Epithelial cell of esophagus (primary cell): Measurements from ENCODE around the gene SORCS2.

Source experiments
- DNase-seq: peaks from one replicate; pipeline ENCODE4 v3.0.0; 2010; ENCODE audit warnings: low read depth
- H3K4me3 ChIP-seq: 2 replicates; pipeline ENCODE4 v1.5.1; 2011; ENCODE audit warnings: mild to moderate bottlenecking, low read length, control low read depth
- CTCF ChIP-seq: IDR thresholded peaks from 2 replicates; pipeline ENCODE4 v1.5.1; 2011; ENCODE audit warnings: low read depth, mild to moderate bottlenecking, low read length, control low read depth, inconsistent platforms; ENCODE audit not compliant: insufficient read depth; ENCODE audit errors: missing control alignments

SORCS2 gene

DNA sequence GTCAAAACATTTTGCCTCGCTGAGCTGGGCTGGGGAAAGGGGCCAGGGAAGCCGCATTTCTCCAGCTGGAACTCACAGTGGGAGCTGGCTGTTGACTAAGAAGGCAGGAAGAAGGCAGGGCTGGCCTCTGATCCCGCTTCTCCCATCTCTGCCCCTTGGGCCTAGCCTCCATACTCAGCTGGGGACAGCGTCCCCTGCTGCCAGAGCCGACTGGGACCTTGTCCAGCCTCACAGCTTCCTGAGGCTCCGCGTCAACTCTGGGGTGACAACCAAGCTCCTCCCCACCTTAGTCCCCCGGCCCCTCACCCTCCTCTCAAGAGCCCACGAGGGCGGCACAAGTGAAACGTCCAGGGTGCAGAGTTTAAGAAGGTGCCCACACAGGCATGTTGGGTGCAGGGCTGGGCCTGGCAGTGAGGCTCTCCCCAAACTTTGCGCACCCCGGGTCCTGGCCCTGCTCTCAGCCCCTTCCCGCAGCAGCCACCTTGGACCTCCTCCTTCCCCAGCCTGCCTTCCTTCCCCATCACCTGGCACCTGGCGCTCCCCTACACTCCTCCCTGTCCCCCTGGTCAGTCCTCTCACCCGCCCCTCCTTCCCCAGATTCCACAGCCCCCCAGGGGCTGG lies 141.6 kb downstream of the SORCS2 start:
- TF ChIP-seq CTCF = no peak
- no peak overlapping the region for H3K4me3 ChIP-seq
- DNase-seq = no peak

- TF ChIP-seq CTCF = no peak
- DNase-seq = no peak
- H3K4me3 ChIP-seq = no peak overlapping the region
Measured at GRCh38 chr4:7334521-7335275, 142.4 kb downstream of the SORCS2 start.

GRCh38 chr4:7335344-7336066 lies 143.2 kb downstream of the SORCS2 start:
- no peak for DNase-seq
- TF ChIP-seq CTCF = peak; percentile 24
- H3K4me3 ChIP-seq = no peak overlapping the region

GRCh38 chr4:7336067-7336569 lies 143.8 kb downstream of the SORCS2 start:
- H3K4me3 ChIP-seq = no peak overlapping the region
- DNase-seq = no peak
- TF ChIP-seq CTCF = no peak

DNA sequence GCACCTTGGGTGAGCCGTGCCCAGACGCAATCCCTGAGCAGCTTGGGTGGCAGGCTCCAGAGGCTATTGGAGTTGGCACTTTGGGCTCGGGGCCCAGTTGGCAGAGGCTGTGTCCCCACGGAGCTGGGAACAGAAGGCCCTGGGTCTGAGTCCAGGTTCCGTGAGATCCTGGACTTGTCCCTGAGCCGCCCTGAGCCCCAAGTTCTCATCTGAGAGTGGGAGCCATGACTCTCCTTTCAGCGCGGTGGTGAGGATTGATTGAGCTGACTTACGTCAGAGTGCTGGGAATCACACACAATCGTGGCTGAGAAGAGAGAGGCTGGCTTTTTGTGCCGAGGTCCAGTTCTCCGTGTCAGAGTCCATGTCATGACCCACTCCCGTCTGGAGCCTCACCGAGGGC lies 144.4 kb downstream of the SORCS2 start:
- DNase-seq = no peak
- no peak for TF ChIP-seq CTCF
- no peak overlapping the region for H3K4me3 ChIP-seq

DNA sequence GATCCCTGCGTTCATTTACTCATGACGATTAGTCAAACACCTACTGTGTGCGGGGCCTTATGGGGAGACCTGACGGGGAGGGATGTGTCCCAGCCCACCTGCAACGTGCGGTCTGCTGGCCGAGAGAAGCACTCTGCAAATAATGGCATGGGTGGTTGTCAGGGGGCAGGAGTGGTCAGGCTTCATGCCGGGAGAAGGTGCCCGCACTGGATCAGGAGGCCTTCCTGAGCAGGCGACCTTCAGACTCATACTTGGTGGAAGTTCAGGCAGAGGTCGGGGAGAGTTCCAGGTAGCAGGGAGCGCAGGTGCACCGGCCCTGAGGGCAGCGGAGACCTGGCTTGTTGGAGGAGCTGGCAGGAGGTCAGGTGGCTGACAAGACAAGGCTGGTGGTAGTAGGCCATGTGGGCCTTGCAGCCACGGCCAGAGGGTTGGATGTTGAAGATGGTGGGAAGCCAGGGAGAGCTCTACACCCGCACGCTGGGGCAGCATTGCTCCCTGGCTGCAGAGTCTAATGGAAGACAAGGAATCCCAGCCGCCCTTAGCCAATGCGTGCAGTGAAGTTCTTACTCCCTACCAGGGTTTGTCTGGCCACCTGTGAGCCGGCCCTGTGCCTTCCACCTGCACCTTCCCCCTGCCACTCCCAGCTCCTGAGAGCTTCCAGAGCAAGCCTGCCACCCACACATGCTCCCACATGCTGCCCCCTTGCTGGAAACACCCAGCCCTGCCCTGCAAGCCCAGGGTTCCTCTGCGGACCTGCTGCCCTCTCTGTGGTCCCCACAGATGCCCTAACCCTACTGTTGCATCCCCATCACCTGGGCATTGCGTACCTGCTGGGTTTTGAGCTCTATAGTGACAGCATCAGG lies 145.1 kb downstream of the SORCS2 start:
- DNase-seq = no peak
- H3K4me3 ChIP-seq = no peak overlapping the region
- no peak for TF ChIP-seq CTCF
